ENCODE data around the gene ZNF343.
"Not testable (repeated sequence)": the region's sequence is repeated elsewhere in the genome, so short reads cannot be mapped to it uniquely, and the experiment has no call there.

Gene ZNF343

GRCh38 chr20:2508631-2509467 is at the start of gene ZNF343:
Gene ZNF343 (minus strand): TSS chr20:2508915. CDS start chr20:2493895, 15,020 bp downstream.
- peak; percentile 77 for DNase-seq

GRCh38 chr20:2557873-2558580 is 49.3 kb upstream of the ZNF343 start:
- DNase-seq: no peak

GRCh38 chr20:2545594-2545993 is 36.9 kb upstream of the ZNF343 start:
- no peak for DNase-seq

GRCh38 chr20:2544211-2544610 is 35.5 kb upstream of the ZNF343 start:
- no peak for DNase-seq

GRCh38 chr20:2542361-2542760 is 33.6 kb upstream of the ZNF343 start:
- no peak for DNase-seq

- DNase-seq: no peak
Observed at GRCh38 chr20:2541940-2542339, 33.2 kb upstream of the ZNF343 start.

- no peak for DNase-seq
Observed at GRCh38 chr20:2538931-2539720, 30.4 kb upstream of the ZNF343 start.

GRCh38 chr20:2538356-2538755 is 29.6 kb upstream of the ZNF343 start:
- DNase-seq: no peak

- DNase-seq: no peak
Observed at GRCh38 chr20:2537101-2537500, 28.4 kb upstream of the ZNF343 start.

GRCh38 chr20:2536560-2536986 is 27.9 kb upstream of the ZNF343 start, which contains the start of gene TMC2:
Gene TMC2 (plus strand): TSS chr20:2536573. CDS start chr20:2536622, 49 bp downstream.
- DNase-seq: no peak

- no peak for DNase-seq
Observed at GRCh38 chr20:2535711-2536559, 27.2 kb upstream of the ZNF343 start.

- no peak for DNase-seq
Observed at GRCh38 chr20:2533118-2533517, 24.4 kb upstream of the ZNF343 start.

- DNase-seq: no peak
Observed at GRCh38 chr20:2528671-2529271, 20.1 kb upstream of the ZNF343 start.

- no peak for DNase-seq
Observed at GRCh38 chr20:2527762-2528161, 19.0 kb upstream of the ZNF343 start.

GRCh38 chr20:2526218-2526583 is 17.5 kb upstream of the ZNF343 start:
- not testable (repeated sequence) for DNase-seq

- peak; percentile 51 for DNase-seq
Observed at GRCh38 chr20:2524709-2525506, 16.2 kb upstream of the ZNF343 start.

- peak; percentile 95 for DNase-seq
Observed at GRCh38 chr20:2523919-2524708, 15.4 kb upstream of the ZNF343 start.

- DNase-seq: not testable (repeated sequence)
Observed at GRCh38 chr20:2522826-2523429, 14.2 kb upstream of the ZNF343 start.
